WERI-Rb-1 (cell line): ENCODE data around the gene TXNRD2.
A peak's percentile ranks its signal among the peaks of the same experiment; 100 is the strongest.
"Not testable (repeated sequence)": the region's sequence is repeated elsewhere in the genome, so short reads cannot be mapped to it uniquely, and the experiment has no call there.

Experiments used
- DNase-seq: peaks from one replicate; pipeline ENCODE4 v3.0.0-alpha.2; 2020
- H3K27ac ChIP-seq: fragments of 250-450 bp; sonication (Bioruptor Pico); 2 replicates; pipeline ENCODE4 v1.5.1; 2020; ENCODE audit warnings: mild to moderate bottlenecking, moderate library complexity
- H3K27me3 ChIP-seq: fragments of 250-450 bp; sonication (Bioruptor Pico); 2 replicates; pipeline ENCODE4 v1.5.1; 2021; ENCODE audit warnings: mild to moderate bottlenecking, low read depth, moderate library complexity; ENCODE audit not compliant: insufficient read depth, severe bottlenecking
- H3K36me3 ChIP-seq: fragments of 250-450 bp; sonication (Bioruptor Pico); 2 replicates; pipeline ENCODE4 v1.5.1; 2020; ENCODE audit warnings: mild to moderate bottlenecking, moderate library complexity
- H3K4me3 ChIP-seq: 2 replicates; pipeline ENCODE4 v1.5.1; 2011; ENCODE audit warnings: low read depth, mild to moderate bottlenecking, control low read depth, low read length
- H3K9me3 ChIP-seq: fragments of 250-450 bp; sonication (Bioruptor Pico); 2 replicates; pipeline ENCODE4 v1.5.1; 2021; ENCODE audit warnings: mild to moderate bottlenecking, moderate library complexity; ENCODE audit not compliant: severe bottlenecking
- TF ChIP-seq, protein P1 (sequence below): IDR thresholded peaks from 2 replicates; pipeline ENCODE4 v1.5.1; 2011; ENCODE audit warnings: low read depth, mild to moderate bottlenecking, control low read depth, inconsistent platforms, low read length

TXNRD2 gene

DNA sequence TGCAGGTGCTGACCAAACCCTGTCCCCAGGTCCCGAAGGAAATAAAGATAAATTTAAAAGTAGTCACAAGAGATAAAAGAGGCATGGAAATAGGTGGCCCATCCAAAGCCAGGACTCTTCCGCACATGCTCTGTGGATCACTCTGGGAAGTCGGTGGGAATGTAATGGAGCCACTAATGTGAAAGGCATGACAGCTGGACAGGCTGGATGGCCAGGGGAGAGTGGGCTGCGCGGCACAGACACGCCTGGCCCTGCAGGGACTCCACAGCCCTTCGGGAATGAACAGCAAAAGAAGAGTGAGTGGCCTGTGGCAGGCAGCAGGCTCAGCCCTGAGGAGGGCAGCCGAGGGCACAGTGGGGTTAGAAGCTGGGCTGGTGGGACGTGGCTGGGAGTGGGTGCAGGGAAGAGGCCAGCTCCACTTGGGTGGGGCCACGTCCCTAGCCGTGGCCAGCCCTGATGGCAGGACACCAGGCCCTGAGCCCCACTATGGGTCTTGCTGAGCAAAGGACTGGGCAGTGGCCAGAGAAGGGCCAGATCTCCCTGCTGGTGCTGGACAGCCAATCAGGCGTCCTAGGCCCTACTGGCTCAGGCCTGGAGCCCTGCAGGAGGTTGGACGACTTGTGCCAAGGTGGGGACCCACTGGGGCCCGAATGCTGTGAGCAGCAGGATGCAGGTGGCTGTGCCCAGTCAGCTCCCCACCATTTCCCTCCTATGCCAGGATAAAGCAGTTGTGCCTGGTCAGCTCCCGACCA is 55.6 kb downstream of the TXNRD2 start:
- Histone ChIP-seq H3K27me3 (no peaks in the 10 kb centered on the region), H3K27ac (no peak overlapping the region), H3K36me3 (no peaks in the 10 kb centered on the region), H3K4me3 (no peak overlapping the region), H3K9me3 (no peaks in the 10 kb centered on the region)
- no peak for DNase-seq
- TF ChIP-seq, protein P1, sequence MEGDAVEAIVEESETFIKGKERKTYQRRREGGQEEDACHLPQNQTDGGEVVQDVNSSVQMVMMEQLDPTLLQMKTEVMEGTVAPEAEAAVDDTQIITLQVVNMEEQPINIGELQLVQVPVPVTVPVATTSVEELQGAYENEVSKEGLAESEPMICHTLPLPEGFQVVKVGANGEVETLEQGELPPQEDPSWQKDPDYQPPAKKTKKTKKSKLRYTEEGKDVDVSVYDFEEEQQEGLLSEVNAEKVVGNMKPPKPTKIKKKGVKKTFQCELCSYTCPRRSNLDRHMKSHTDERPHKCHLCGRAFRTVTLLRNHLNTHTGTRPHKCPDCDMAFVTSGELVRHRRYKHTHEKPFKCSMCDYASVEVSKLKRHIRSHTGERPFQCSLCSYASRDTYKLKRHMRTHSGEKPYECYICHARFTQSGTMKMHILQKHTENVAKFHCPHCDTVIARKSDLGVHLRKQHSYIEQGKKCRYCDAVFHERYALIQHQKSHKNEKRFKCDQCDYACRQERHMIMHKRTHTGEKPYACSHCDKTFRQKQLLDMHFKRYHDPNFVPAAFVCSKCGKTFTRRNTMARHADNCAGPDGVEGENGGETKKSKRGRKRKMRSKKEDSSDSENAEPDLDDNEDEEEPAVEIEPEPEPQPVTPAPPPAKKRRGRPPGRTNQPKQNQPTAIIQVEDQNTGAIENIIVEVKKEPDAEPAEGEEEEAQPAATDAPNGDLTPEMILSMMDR: no peak

DNA sequence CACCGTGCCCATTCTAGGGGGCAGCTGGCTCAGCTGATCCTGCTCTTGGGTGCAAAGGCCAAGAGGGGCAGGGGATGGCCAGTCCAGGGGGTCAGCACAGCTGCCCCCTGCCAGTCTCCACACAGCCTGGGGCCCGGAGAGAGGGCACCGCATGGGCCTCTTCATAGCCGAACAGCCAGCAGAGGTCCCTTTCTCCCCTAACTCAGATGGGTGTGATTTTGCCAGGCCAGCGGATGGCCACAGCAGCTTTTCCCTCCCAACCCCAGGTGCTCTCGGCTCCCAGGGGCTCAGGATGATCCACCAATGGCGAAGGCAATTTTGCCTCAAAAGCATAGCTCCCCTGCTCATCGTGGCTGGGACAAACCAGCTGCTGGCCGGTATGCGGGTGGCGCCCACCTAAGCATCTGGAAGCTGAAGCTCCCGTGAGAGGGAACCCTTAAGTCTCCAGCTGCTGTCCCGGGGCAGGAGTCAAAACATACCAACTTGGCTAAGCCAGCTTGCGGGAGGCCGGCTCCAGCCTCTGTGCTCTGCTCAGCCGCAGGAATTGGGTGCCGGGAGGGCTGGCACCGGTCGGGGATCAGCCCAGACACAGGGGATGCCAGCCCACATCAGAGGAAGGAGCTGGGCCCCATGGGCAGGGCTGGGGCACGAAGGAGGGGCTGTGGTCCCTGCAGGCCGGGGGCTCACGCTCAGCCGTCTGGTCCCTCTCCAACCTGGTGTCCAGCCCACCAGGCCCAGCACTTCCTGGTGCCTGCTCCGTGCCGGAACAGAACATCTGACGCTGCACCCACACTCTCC is 56.5 kb downstream of the TXNRD2 start:
- H3K4me3 ChIP-seq: no peak overlapping the region
- no peaks in the 10 kb centered on the region for H3K9me3 ChIP-seq
- TF ChIP-seq, protein P1: no peak
- no peak for DNase-seq
- H3K27me3 ChIP-seq: no peaks in the 10 kb centered on the region
- H3K27ac ChIP-seq: no peak overlapping the region
- no peaks in the 10 kb centered on the region for H3K36me3 ChIP-seq

DNA sequence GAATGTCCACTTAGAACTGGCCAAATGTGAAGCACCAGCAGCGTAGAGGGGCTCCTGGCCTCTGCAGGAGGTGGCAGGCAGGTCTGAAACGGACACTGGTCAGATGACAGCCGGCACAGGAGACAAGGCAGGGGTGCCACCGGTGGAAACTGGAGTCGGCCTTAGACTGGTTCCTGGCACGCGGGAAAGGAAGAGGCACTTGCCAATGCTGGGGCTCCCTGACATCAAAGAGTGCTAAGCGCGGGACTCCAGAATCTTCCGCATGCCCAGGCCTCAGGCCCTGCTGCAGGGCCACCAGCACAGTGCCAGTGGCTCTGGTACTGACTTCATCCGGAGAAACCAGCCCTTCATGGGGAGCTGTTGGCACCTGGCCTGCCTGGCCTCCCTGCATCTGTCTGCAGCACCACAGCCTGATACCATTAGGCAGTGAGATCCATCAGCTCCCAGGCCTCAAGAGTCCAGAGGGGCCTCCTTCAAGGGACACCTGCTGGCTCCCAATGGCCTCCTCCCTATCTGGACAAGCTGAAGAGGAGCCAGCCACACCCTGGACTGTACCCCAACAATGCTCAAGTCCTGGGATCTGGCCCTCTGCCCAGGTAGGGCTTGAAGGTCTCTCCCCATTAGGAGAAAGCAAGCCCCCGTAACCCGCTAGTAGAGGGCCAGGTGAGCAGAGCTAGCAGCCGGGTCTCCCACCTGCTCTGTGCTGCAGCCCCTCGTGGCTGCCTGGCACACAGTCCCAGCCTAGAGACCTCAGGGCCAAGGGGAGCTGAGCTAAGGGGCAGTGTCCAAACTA is 57.3 kb downstream of the TXNRD2 start:
- TF ChIP-seq, protein P1: no peak
- Histone ChIP-seq H3K36me3 (no peaks in the 10 kb centered on the region), H3K4me3 (no peak overlapping the region), H3K27me3 (no peaks in the 10 kb centered on the region), H3K27ac (no peak overlapping the region), H3K9me3 (no peaks in the 10 kb centered on the region)
- DNase-seq: no peak

DNA sequence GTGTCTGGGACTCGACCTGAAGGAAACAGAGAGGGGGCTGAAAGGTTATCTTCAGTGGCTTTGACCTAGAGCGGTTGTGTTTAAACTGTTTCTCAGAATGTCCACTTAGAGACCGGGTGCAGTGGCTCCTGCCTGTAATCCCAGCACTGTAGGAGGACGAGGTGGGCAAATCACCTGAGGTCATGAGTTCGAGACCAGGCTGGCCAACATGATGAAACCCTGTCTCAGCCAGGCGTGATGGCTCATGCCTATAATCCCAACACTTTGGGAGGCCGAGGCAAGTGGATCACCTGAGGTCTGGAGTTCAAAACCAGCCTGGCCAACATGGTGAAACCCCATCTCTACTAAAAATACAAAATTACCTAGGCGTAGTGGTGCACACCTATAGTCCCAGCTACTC is 58.2 kb downstream of the TXNRD2 start:
- not testable (repeated sequence) for DNase-seq, H3K9me3 ChIP-seq, H3K36me3 ChIP-seq, H3K4me3 ChIP-seq, H3K27ac ChIP-seq, H3K27me3 ChIP-seq

DNA sequence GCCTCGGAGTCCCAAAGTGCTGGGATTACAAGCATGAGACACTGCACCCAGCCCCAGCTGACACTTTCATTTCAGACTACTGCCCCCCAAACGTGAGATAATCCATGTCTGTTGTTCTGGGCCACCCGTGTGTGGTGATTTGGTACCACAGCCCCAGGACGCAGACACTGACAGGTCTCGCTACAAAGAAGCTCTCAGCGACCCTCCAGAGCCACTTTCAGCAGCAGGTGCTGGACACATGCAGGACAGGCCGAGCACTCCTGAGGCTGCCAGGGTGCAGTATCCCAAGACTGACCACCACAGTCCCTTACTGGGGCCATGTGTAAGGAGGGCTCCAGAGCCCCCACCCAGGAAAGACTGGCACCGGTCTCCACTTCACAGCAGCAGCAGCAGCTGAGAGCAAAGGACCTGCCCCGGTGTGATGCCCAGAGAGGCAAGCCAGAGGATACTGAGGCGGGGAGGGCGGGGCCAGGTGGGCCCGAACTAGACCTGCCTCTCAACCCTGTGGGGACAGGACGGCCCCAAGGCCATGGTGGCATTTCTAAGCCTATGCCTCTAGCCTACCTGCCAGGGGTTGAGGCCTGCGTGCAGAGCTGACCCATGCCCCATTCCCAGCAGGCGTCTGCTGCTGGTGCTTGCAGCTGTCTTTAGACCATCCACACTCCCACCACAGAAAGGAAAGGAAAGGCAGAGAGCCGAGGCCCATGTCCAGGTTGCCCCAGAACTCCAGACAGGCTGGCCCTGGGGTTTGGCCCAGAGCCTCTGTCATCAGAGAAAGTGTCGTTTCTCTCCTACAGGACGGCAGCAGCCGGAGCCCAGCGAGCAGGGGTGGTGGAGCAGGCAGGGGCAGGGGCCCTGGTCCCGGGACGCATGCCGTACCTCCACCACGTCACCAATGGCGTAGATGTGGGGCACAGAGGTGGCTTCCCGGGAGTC is 58.9 kb downstream of the TXNRD2 start:
- TF ChIP-seq, protein P1: no peak
- H3K27me3 ChIP-seq: no peaks in the 10 kb centered on the region
- no peaks in the 10 kb centered on the region for H3K36me3 ChIP-seq
- peak; percentile 9 for DNase-seq
- H3K9me3 ChIP-seq: no peaks in the 10 kb centered on the region
- no peak overlapping the region for H3K27ac ChIP-seq
- H3K4me3 ChIP-seq: no peak overlapping the region
